KBM-7 (cell line): Measurements from ENCODE around the gene ARL3.
"Not testable (repeated sequence)": the region's sequence is repeated elsewhere in the genome, so short reads cannot be mapped to it uniquely, and the experiment has no call there.

Source experiments
- DNase-seq: peaks from one replicate; pipeline ENCODE4 v3.0.0-alpha.2; 2015
- in situ Hi-C: fragments of 300-500 bp; cut with MboI; formaldehyde crosslinking; loops from 2 replicates; pipeline ENCODE4 v1.14.3; 2020; ENCODE audit warnings: low sequenced_read_pairs, low pct_unique_long_range_greater_than_20kb, mixed read lengths

Gene ARL3

GRCh38 chr10:102713539-102713813 is 721 bp downstream of the ARL3 start:
- in situ Hi-C loops = no loop called here
- DNase-seq = no peak

DNA sequence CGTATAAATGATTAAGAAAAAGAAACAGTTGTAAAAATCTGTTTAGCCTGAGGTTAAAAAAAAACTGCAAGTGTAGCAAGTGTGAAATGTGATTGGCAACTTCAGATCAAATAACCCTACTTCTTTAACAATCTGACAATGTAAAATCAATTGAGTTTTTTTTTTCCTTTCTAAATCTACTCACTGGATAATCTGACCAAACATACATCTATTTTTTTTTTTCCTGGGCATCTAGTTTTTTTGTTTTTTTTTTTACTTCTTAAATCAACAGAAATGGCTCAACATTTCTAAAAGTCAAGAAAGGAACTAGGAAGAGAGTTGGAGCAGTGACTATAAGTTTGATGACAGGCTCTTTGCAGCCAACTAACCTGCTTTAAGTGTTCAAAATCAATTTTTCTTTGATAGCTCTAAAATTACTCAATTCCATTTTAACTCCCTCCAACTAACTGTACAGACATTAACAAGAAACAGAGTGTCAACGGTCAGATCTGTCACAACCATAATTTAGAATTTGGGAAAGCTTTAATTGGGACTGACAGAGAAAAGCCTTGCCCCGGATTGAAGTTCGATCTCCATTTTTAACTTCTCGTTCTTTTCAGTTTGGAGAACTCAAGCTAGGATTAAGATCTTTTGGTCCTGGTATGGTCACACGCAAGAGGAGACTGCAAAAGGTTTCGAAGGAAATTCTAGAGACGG is 1.2 kb downstream of the ARL3 start:
- in situ Hi-C loops = no loop called here
- DNase-seq = no peak

- DNase-seq = no peak
- in situ Hi-C loops = no loop called here
These were observed 2.1 kb downstream of the ARL3 start for GRCh38 chr10:102712089-102712488.

DNA sequence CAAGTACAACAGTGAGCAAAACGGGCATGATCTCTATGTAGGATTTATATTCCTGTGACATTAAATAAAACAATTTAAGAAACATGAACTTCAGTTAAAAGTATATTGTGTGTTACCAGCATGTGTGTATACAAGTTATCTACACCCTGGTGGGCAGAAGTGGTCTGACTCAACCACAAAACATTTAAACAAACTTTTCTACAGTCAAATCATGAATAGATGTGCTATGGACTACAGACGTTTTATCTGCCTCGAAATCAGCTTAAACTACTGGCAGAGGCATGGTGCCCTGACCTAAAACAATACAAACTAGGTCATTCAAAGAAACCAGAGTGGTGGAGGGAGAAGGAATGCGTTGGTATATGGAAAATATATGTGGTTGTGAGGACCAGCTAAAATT is 3.6 kb downstream of the ARL3 start:
- in situ Hi-C loops = no loop called here
- no peak for DNase-seq

DNA sequence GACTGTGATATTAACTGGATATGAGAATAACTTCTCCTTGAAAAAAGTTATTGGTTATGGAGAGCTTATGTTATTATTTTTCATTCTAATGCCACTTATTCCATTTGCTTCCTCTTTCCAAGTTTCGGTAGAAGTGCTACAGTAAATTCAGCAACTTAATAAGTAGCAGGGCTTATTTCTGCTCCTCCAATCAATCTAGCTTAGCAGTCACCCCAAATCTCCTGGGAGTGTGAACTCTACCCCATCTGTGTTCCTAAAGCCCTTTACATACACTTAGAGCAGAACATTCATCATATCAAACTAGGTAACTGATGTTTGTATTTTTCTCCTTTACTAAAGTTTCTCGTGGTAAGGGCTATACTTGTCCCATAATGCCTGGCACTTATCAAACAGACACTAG is 8.7 kb downstream of the ARL3 start:
- DNase-seq = no peak

DNA sequence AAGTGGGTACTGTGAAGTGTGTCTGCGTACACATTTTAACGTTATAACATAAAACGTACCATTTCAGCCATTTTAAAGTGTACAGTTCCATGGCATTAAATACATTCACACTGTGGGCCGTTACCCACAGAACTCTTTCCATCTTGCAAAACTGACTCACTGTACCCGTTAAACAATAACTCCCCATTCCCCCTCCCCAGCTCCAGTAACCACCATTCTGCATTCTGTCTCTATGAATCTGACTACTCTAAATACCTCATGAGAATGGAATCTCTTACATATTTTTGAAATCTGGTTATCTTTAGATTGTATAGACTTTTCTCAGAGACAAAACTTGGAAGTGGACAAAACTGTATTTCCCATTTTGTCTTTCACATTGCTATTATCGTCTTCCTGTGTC is 9.3 kb downstream of the ARL3 start:
- DNase-seq = no peak

More for the DNA sequence above, 8.7 kb downstream of the ARL3 start:
- in situ Hi-C loops = no loop called here

DNA sequence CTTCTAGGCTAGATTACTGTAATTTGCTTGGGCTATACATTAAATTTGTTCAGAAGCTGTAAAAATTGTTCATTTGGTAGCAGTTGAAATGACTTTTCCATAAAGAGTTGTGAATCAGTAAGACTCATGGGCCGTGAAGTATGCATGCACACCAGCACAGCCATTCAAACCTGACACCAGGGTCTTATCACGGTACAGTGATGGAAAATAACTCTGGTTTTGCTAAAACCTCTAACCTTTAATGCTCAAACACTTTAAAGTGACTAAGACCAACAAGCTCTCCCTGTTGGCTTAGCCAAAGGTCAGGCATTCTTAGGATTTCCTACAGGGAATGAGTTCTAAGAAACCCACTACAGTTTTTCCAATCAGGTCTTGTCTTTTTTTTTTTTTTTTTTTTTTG is 11.5 kb downstream of the ARL3 start:
- in situ Hi-C loops = no loop called here

More for the DNA sequence above, 9.3 kb downstream of the ARL3 start:
- in situ Hi-C loops = no loop called here

DNA sequence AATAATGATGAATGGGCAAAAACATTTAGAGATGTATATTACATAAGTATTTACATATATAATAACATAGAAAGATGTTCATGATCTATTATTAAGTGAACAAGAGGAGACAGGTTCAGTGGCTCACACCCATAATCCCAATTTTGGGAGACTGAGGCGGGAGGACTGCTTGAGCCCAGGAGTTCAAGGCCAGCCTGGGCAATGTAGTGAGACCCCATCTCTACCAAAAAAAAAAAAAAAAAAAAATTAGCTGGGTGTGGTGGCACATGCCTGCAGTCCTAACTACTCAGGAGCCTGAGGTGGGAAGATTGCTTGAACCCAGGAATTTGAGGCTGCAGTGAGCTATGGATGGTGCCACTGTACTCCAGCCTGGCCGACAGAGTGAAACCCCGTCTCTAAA is 12.4 kb downstream of the ARL3 start:
- no peak for DNase-seq
- in situ Hi-C loops = no loop called here

More for the DNA sequence above, 11.5 kb downstream of the ARL3 start:
- DNase-seq = no peak

DNA sequence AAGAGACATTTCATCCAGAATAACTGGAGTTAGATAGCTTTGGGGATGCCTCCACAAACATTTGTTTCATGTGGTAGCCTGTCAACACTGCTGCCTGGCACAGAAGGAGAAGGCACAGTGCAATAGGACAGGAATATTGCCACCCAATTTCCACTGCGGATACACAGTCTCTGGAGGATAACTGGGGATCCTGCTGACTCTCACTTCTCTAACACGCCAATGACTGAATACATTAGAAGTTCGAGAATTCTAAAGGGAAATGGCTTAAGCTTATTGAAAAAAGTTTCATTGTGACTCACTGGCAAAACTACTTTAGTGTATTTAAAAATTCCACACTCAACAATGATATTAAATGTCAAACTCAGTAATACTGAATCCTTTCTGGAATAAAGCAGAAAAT is 12.9 kb downstream of the ARL3 start:
- no peak for DNase-seq
- in situ Hi-C loops = no loop called here

- in situ Hi-C loops = no loop called here
- DNase-seq = no peak
These were observed 15.3 kb downstream of the ARL3 start for GRCh38 chr10:102698894-102699293.

DNA sequence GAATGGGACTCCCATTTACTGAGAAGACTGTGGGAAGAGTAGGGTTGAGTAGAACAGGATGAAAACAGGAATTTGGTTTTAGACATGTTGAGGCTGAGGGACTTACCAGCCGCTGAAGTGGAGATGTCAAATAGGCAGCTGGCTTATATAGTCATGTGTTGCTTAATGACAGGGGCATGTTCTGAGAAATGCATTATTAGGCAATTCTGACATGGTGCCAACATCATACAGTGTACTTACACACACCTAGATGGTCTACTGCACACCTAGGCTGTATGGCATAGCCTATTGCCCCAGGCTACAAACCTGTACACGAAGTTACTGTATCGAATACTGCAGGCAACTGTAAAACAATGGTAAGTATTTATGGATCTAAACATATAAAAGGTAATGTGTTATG is 17.5 kb downstream of the ARL3 start:
- DNase-seq = no peak
- in situ Hi-C loops = no loop called here

DNA sequence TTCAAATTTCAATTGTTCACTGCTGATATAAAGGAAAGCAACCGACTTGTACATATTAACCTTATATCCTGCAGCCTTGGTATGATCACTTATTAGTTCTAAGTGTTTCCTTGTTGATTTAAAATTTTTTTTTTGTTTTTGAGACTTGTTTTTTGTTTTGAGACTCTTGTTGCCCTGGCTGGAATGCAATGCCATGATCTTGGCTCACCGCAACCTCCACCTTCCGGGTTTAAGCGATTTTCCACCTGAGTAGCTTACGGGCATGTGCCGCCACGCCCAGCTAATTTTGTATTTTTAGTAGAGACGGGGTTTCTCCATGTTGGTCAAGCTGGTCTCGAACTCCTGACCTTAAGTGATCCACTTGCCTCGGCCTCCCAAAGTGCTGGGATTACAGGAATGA is 18.8 kb downstream of the ARL3 start:
- DNase-seq, in situ Hi-C loops: not testable (repeated sequence)

DNA sequence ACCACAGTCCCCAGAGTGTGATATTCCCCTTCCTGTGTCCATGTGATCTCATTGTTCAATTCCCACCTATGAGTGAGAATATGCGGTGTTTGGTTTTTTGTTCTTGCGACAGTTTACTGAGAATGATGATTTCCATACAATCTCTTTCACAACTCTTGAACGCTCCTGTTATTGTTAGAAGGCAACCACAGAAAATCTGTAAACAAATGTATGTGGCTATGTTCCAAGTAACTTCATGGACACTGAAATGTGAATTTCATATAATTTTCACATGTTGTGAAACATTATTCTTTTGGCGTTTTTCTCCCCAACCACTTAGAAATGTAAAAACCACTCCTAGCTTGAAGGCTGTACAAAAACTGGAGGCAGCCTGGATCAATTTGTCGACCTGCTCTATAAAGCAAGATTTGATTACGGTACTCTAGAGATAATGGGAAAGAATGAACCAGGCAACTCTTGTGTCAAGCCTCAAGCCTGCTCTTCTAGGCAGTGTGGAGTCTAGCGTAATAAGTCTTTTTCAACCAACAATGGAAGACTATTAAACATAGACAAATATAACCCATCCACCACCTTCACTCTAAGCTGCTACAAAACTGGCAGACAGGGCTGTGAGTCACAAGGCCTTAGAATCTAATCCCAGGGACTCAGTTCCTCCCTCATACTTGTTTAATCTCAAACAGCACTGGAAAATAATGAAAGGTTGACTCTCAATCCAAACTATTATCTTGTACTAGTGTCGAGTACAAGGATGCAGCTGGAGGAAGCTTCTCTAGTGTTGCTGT is 22.7 kb downstream of the ARL3 start:
- in situ Hi-C loops = no loop called here
- DNase-seq = no peak

GRCh38 chr10:102683736-102684135 is 30.5 kb downstream of the ARL3 start:
- no peak for DNase-seq
- in situ Hi-C loops = no loop called here

GRCh38 chr10:102682981-102683380 is 31.2 kb downstream of the ARL3 start:
- in situ Hi-C loops = no loop called here
- no peak for DNase-seq

- no peak for DNase-seq
- in situ Hi-C loops = no loop called here
These were observed 31.8 kb downstream of the ARL3 start for GRCh38 chr10:102682416-102682815.

GRCh38 chr10:102681696-102682095 is 32.5 kb downstream of the ARL3 start:
- in situ Hi-C loops = no loop called here
- no peak for DNase-seq

- DNase-seq = no peak
These were observed 34.6 kb downstream of the ARL3 start for GRCh38 chr10:102679596-102679995.

GRCh38 chr10:102678842-102679289 is 35.3 kb downstream of the ARL3 start:
- in situ Hi-C loops = no loop called here
- peak; percentile 56 for DNase-seq

More at GRCh38 chr10:102679596-102679995, 34.6 kb downstream of the ARL3 start:
- in situ Hi-C loops = no loop called here

DNA sequence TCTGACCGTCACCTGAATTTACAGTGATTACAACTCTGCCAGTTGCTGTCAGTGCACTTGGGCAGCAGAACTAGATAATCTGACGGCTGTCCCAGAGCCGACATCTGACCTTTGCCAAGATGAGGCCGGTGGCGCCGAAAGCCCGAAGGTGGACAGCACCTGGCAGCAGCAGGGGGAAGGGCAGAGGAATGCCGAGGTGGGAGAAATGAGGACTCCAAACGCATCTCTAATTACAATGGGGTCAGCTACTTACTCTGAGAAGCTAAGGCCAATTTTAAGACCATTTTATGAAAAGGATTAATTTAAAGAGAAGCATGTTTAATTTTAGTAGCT is 36.2 kb downstream of the ARL3 start:
- in situ Hi-C loops = no loop called here
- no peak for DNase-seq
